ENCODE measurements around the gene TRIM23. TPM values are rescaled to one million over a fixed set of nuclear protein-coding genes. Genes with fewer than 3 reads are reported as not detected.
A peak's percentile ranks its signal among the peaks of the same experiment; 100 is the strongest.
"Not testable (repeated sequence)": the region's sequence is repeated elsewhere in the genome, so short reads cannot be mapped to it uniquely, and the experiment has no call there.

Gene TRIM23
- 10 to 100 TPM; 16.7 to 31.5 (median 26.7) TPM for polyA plus RNA-seq (ENCODE audit: insufficient read depth in 1 of 5, insufficient read length in 5 of 5, low replicate concordance in 1 of 5)
- long read RNA-seq, donor 1, full-length matches to known transcripts: 6 of 27 reads
- long read RNA-seq, donor 1, partial matches to known transcripts: 21 of 27 reads
- long read RNA-seq, donor 1, other reads (novel, unspliced or antisense): 0 of 27 reads
- long read RNA-seq, donor 2, full-length matches to known transcripts: 5 of 5 reads
- long read RNA-seq, donor 2, partial matches to known transcripts: 0 of 5 reads
- long read RNA-seq, donor 2, other reads (novel, unspliced or antisense): 0 of 5 reads
- long read RNA-seq, donor 3, full-length matches to known transcripts: 2 of 14 reads
- long read RNA-seq, donor 3, partial matches to known transcripts: 12 of 14 reads
- long read RNA-seq, donor 3, other reads (novel, unspliced or antisense): 0 of 14 reads
- long read RNA-seq, donor 4, full-length matches to known transcripts: 3 of 3 reads
- long read RNA-seq, donor 4, partial matches to known transcripts: 0 of 3 reads
- long read RNA-seq, donor 4, other reads (novel, unspliced or antisense): 0 of 3 reads
- long read RNA-seq, donor 5, full-length matches to known transcripts: 2 of 18 reads
- long read RNA-seq, donor 5, partial matches to known transcripts: 16 of 18 reads
- long read RNA-seq, donor 5, other reads (novel, unspliced or antisense): 0 of 18 reads
- long read RNA-seq, donor 6, full-length matches to known transcripts: 4 of 59 reads
- long read RNA-seq, donor 6, partial matches to known transcripts: 55 of 59 reads
- long read RNA-seq, donor 6, other reads (novel, unspliced or antisense): 0 of 59 reads
- long read RNA-seq, donor 7, full-length matches to known transcripts: 6 of 28 reads
- long read RNA-seq, donor 7, partial matches to known transcripts: 13 of 28 reads
- long read RNA-seq, donor 7, other reads (novel, unspliced or antisense): 9 of 28 reads
- long read RNA-seq, donor 8, full-length matches to known transcripts: 3 of 28 reads
- long read RNA-seq, donor 8, partial matches to known transcripts: 25 of 28 reads
- long read RNA-seq, donor 8, other reads (novel, unspliced or antisense): 0 of 28 reads

GRCh38 chr5:65624025-65624570, at the start of gene TRIM23:
Gene TRIM23 (minus strand): TSS chr5:65624333. CDS start chr5:65624274, 59 bp downstream.
- peak in 1 of 2 donors; percentile 93 for DNase-seq

DNA sequence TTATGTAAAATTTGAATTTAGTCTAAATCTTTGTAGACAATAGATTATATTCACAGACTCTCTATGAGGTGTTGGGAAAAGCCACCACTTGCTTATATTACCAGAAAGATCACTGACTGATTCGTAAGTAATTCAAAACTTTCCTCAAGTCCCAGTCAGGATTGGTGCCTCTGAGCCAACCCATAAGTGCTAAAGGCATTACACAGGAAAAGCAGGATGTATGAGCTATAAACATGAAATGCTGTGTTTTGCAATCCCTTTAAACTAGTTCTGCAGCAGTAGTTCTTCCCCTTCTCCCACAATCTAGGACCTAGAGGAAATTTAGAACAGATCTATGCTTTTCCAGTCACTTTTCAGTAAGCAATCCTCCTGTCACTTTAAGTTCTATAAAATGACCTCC, 48.7 kb upstream of the TRIM23 start:
- peak; percentile 16 to 18 for DNase-seq

- DNase-seq: no peak
Observed at GRCh38 chr5:65668696-65669095, 44.6 kb upstream of the TRIM23 start.

GRCh38 chr5:65663804-65664521, 39.8 kb upstream of the TRIM23 start:
- DNase-seq: no peak

- DNase-seq: no peak
Observed at GRCh38 chr5:65654713-65655112, 30.6 kb upstream of the TRIM23 start.

GRCh38 chr5:65651144-65651543, 27.0 kb upstream of the TRIM23 start:
- DNase-seq: no peak

- no peak for DNase-seq
Observed at GRCh38 chr5:65647941-65648340, 23.8 kb upstream of the TRIM23 start.

DNA sequence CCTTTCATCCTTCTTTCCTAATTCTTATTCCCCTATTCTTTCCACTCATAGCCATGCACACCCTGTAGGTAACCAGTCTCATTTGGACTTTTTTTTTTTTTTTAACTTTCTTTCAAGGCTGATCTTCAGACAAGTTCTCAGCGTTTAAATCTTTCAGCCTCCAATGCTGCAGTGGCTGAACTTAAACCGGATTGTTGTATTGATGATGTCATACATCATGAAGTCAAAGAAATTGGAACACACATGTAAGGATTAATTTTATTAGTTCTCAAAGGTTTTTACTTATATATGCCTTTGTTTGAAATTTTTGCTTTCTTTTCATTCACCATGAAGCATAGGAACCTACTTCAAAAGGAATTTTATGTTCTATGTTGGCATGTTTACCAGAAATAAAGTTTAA, 22.8 kb upstream of the TRIM23 start:
- DNase-seq: no peak

- no peak for DNase-seq
Observed at GRCh38 chr5:65640240-65640639, 16.1 kb upstream of the TRIM23 start.

GRCh38 chr5:65630981-65631380, 6.8 kb upstream of the TRIM23 start:
- no peak for DNase-seq

GRCh38 chr5:65625743-65626142, 1.6 kb upstream of the TRIM23 start:
- DNase-seq: no peak

DNA sequence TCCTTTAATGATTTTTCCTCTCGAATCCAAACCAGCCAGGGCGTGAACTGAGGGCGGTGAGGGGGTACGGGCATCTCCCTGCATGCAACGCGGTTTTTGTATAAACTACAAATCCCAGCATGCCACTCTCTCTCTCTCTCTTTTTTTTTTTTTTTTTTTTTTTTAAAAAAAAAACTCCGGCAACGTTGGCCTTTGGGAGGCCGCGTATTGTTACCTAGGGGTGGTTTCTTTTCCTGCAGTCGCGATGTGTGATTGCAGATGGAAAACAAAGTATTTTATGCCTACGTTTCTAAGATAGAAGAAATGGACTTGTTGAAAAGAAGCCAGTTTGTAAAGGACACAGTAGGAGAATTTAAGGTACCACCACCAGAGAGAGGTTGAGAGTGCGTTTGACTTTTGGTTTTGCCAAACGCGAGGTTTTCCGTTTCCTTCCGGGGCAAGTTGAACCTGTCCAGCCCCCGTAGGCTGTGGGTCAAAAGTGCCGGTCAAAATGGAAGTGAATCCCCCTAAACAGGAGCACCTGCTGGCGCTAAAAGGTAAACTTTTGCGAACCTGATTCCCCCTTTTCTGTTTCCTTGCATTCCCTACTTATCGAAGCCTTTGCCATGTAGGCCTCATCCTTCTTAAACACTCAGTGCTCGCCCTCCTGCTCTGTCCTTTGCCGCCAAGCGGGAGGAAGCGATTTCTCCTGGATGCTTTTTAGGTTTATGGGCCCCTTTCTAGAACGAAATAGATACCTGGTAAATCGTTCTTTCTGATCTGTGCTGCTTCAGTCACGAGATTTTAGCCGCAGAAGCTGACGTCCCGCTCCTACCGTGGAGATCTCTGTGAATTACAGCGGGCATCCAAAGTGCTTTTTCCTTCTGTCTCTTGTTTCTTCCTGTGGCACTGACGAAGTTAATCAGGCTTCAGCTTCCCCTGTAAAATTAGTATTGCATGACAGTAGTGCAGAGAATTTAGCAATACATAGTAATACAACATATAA, 730 bp upstream of the TRIM23 start, which contains the start of the genes SHLD3 and TRAPPC13:
SHLD3 (plus strand) TSS at position 457 of the 985 bp plus-strand sequence. CDS start 4,561 bp downstream, outside the sequence.
TRAPPC13 (plus strand) TSS at position 457 of the 985 bp plus-strand sequence; CDS start at position 491, 34 bp downstream.
- peak; percentile 88 to 92 for DNase-seq

GRCh38 chr5:65623482-65623881, 651 bp downstream of the TRIM23 start:
- DNase-seq: no peak

- DNase-seq: not testable (repeated sequence)
Observed at GRCh38 chr5:65621961-65622360, 2.2 kb downstream of the TRIM23 start.

GRCh38 chr5:65620021-65620420, 4.1 kb downstream of the TRIM23 start:
- no peak for DNase-seq

- no peak for DNase-seq
Observed at GRCh38 chr5:65612298-65612907, 11.7 kb downstream of the TRIM23 start.

DNA sequence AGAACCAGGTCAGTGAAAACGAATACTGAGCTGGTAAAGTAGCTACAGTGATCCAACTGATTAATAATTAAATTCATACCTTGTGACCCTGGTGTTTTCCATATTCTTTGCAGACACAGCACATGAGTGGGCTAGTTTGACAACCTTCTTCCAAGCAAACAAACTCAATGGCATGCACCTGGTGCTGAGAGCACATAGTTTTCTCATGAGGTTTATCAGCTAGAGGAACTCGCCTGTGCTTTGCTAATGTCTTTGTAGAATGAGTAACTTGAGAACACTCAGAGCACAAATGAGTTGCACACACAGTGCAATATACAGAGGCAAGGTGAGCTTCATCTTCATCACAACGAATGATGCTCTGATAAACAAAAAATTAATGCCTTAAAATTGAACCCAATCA, 12.6 kb downstream of the TRIM23 start:
- DNase-seq: peak; percentile 35 to 43

DNA sequence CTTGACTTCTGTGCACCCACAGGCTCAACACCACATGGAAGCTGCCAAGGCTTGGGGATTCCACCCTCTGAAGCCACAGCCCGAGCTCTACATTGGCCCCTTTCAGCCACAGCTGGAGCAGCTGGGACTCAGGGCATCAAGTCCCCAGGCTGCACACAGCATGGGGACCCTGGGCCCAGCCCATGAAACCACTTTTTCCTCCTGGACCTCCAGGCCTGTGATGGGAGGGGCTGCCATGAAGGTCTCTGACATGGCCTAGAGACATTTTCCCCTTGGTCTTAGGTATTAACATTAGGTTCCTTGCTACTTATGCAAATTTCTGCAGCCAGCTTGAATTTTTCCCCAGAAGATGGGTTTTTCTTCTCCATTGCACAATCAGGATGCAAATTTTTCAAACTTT, 22.4 kb downstream of the TRIM23 start:
- not testable (repeated sequence) for DNase-seq

GRCh38 chr5:65588694-65589093, 35.4 kb downstream of the TRIM23 start:
- DNase-seq: no peak

All from right lung (tissue), 10 donors.